Stimulated activated CD8-positive, alpha-beta memory T cell treated with anti-CD3 and anti-CD28 coated beads, Interleukin-12 subunit alpha, Interleukin-12 subunit beta, amount 100 ng/mL, for 24 hours (primary cell): ENCODE measurements around the gene PLCL1.

ENCODE experiments used
- DNase-seq: peaks from one replicate; pipeline ENCODE4 v3.0.0-alpha.2; 2020; ENCODE audit errors: extremely low read depth

PLCL1 gene

DNA sequence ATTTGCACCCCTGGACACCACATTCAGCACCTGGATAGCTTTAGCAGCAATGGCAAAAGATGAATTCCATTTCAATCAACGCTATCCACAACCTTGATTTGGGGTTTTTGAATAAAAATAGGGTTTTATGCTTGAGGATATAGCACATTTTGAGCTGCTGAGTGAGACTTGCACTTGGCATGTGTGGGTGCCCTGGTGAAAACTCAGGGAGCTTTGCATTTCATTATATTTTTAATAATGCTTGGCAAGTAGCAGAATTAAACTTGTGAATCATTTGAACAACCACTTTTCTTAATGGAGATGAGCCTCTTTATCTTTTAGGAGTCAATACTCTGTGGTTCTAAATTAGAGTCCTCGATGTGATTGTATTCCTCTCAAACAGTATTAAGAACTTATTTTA is 252.4 kb downstream of the PLCL1 start:
- DNase-seq = no peak

GRCh38 chr2:198059800-198060199 is 255.4 kb downstream of the PLCL1 start:
- DNase-seq = no peak

DNA sequence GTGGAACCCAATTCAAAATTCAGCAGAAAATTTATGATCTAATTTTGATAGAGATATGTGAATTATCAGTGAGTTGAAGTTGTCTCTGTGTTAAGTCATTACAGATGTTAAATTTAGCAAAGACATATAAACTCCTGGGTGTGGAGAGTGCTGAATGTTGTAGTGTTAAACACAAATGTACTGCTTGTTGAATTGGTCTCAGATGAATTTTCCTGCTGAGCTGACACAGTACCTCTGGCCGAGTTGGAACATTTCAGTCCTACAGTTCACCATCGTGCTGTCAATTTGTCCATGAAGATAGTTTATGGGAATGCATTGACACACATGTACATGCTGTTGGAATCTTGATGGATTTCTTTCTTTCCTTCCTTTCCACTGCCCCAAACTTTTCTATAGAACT is 255.9 kb downstream of the PLCL1 start:
- no peak for DNase-seq

DNA sequence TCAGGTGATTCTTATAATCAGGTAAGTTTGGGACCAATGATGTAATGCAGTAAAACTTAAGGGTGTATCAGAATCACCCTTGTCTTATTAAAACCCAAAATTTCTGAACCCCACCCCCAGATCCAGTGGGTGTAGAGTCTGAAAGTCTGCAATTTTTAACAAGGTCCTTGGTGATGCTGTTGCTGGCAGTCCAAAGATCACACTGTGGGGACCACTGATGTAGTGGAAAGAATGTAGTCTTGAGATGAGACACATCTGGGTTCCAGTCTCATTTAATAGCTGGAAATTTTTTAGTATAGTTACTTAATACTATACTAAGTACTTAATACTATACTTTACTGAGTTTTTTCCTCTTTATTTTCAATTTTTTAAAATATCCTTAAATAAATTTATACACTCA is 258.4 kb downstream of the PLCL1 start:
- DNase-seq = no peak

GRCh38 chr2:198063242-198063641 is 258.8 kb downstream of the PLCL1 start:
- no peak for DNase-seq

GRCh38 chr2:198065322-198065721 is 260.9 kb downstream of the PLCL1 start:
- DNase-seq = no peak

GRCh38 chr2:198066597-198066996 is 262.2 kb downstream of the PLCL1 start:
- DNase-seq = no peak

- DNase-seq = no peak
These were observed 268.3 kb downstream of the PLCL1 start for GRCh38 chr2:198072655-198073054.

- DNase-seq = no peak
These were observed 268.9 kb downstream of the PLCL1 start for GRCh38 chr2:198073253-198073652.

DNA sequence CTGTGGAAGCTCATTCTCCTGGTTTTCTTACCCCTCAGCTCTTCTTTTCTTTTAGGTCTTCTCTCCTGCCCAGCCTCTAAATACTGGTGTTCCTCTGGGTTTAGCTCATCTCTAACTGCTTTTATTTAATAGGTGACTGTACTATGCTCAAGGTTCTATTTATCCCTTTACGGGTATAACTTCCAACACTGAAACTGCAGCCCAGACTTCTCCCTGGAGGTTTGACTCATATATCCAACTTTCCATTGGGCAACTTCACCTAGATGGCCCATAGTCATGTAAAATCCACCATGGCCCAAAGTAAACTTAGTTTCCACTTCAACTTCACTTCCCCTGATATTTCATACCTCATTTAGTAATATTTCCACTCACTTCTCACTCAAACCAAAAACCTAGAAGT is 273.1 kb downstream of the PLCL1 start:
- no peak for DNase-seq

DNA sequence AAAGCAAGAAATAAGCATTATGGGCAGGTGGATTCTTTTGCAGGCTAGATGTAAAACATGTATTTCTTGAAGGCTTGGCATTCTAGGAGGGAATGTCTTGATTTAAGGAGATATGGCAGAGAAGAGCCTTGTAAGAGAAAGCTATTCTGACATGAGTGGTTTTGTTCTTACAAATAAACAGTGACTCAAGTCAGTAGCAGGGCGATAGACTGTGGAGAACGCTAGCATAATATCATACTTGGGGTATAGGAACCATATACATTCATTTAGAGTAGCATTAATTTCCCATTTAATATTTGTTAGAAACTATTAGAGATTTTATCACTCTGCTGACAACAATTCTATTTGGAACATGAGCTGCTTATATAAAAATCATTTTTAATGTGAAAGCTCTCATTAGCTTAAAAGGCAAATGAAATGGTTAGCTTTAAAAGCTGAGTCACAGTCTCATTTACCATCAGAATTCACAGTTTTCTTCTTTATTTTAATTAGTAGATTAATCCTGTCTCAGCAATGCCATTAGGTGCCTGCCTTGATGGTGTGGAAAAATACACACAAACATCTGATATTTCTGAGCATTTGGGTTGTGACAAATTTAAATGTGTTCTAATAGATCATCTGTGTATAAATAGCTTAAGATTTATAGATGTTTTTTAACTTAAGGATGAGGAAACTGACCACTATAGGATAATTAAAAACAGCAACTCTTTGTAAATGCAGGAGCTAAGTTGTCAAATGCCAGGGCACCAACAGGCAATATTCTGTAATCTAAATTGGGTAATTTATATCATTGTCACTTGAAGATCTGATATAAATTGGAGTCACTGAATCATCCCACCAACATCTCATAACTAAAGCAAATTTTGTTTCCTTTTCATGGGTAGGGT is 276.7 kb downstream of the PLCL1 start:
- DNase-seq = no peak

- no peak for DNase-seq
These were observed 279.8 kb downstream of the PLCL1 start for GRCh38 chr2:198084156-198084555.

DNA sequence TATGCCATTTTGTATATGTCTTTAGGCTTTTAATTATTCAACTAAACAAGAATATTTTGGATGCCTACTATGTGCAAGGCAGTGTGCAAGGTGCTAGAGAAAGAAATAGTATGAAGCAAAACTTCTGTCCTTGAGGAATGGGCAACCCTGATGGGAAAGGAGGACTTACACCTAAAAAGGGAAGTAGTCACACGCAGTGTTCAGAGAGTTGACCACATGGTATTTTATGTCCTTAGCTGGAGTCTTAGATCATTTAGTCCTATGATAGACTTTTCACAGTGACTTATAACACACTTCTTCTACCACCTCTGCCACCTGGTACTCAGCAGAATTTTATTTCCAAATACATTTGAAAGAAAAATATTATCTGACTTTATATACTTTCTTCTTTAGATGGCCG is 291.6 kb downstream of the PLCL1 start:
- DNase-seq = no peak

DNA sequence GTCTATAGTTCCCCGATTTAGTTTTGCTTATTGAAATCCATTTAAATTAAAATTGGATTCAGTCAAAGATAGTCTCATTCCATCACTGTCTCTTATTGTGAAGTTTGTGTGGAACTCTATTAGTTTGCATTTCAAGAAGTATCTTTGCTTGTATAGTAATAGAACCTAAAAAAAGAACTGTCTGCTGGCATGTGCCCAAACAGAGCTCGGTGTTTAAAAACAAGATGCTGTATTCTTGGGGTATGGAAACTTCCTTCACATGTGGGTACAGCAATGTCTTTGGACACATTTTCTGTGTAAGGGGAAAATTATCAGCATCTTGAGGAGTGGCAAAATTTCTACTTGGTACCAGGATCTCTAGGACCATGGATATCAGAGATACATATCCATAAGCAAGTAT is 292.6 kb downstream of the PLCL1 start:
- no peak for DNase-seq

GRCh38 chr2:198097630-198098029 is 293.2 kb downstream of the PLCL1 start:
- no peak for DNase-seq

GRCh38 chr2:198098386-198098785 is 294.0 kb downstream of the PLCL1 start:
- no peak for DNase-seq

- no peak for DNase-seq
These were observed 294.5 kb downstream of the PLCL1 start for GRCh38 chr2:198098918-198099317.

DNA sequence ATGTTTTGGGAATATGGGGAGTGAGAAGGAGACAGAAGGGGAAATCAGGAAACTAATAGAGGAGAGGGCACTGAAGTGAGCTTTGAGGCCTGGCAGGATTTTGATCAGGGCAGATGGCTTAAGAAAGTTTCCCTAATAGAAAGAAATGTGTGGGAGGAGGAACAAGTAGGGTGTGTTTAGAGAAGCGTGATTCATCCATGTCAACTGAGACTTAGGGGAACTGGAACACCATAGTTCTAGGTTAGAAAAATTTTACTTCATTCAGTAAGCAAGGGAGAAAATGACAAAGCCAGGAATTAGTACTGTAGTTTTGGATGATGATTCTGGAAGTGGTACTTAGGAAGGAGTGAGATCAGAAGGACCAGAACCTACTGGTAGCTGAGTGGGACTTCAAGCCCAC is 296.0 kb downstream of the PLCL1 start:
- no peak for DNase-seq

- DNase-seq = no peak
These were observed 297.3 kb downstream of the PLCL1 start for GRCh38 chr2:198101688-198102087.

DNA sequence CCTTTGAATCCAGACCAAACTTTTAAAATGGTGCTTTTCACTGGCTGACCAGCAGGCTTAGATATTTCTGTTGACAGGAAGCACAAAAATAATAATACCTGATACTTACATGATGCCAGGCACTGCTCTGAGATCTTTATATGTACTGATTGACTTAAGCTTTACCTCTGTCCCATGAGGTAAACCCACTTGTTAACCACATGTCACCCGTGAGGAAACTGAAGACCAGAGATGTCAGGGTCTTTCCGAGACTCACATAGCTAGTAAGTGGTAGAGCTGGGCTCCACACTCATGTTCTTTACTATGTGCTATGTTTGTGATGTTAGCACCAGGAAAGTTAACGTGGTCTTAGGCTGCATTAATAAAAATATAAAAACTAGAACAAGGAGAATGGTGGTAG is 297.7 kb downstream of the PLCL1 start:
- DNase-seq = no peak

DNA sequence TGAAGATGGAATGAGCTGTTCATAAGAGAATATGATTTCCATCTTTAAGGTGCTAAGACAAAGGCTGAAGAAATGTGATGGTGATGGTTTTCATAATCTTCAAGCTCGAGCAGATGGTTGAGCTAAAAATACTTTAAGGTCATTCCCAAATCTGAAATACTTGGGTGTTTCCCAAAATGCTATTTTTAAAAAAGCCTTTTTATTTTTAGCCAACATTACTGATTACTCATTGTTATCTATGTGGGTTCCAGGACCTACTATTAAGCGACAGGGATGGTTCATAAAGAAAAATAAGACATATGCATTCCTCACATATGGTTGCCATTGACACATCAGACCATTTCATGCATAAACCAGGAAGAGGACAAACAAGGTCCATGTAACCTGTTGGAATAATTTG is 298.5 kb downstream of the PLCL1 start:
- no peak for DNase-seq

- DNase-seq = no peak
These were observed 302.4 kb downstream of the PLCL1 start for GRCh38 chr2:198106621-198107385.

DNA sequence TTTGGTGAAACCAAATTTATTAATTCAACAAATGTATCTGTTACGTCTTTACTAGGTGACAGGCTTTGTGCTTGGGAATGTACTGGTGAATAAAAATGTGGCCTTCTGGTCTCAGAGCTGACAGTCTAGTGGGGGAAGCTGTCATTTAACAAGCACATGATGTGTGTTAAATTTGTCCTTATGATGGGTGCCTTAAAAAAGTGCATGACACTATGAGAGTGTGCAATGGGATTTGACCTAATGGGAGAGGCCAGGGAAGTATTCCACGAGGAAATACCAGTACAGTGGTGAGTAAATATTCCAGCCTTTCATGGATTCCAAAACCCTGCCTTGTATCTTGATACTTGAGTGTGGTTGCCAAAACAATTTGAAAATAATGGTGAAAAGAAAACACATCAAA is 308.9 kb downstream of the PLCL1 start:
- DNase-seq = no peak
